HCT116 (cell line): ENCODE data around the gene PLCG2.

Experiments used
- CTCF ChIP-seq, 3 experiments: fragments of 200-600 bp in 1 of 3; sonication (generic) in 1 of 3; IDR thresholded peaks in 2 of 3; conservative IDR thresholded peaks in 1 of 3; 2 replicates each; pipeline ENCODE4 v1.5.1; 2012 to 2017; ENCODE audit warnings: low read depth in 2 of 3, low read length in 2 of 3, antibody characterized with exemption in 1 of 3, borderline replicate concordance in 1 of 3, control low read depth in 1 of 3, mild to moderate bottlenecking in 1 of 3, mixed read lengths in 1 of 3, mixed run types in 1 of 3, moderate library complexity in 1 of 3; ENCODE audit not compliant: insufficient read depth in 1 of 3
- EZH2 ChIP-seq: fragments of 200-600 bp; sonication (generic); IDR thresholded peaks from 2 replicates; pipeline ENCODE4 v1.6.1; 2017; ENCODE audit warnings: antibody characterized with exemption, mixed run types
- EZH2phosphoT487 ChIP-seq: fragments of 200-600 bp; IDR thresholded peaks from 2 replicates; pipeline ENCODE4 v1.6.1; 2018; ENCODE audit warnings: antibody characterized with exemption, borderline replicate concordance
- JUND ChIP-seq: IDR thresholded peaks from 2 replicates; pipeline ENCODE4 v1.6.1; 2012
- POLR2A ChIP-seq: IDR thresholded peaks from 2 replicates; pipeline ENCODE4 v1.7.0; 2011; ENCODE audit warnings: borderline replicate concordance; ENCODE audit not compliant: insufficient read depth, insufficient read length; ENCODE audit errors: extremely low read depth
- POLR2AphosphoS5 ChIP-seq: IDR thresholded peaks from 2 replicates; pipeline ENCODE4 v1.6.1; 2011; ENCODE audit warnings: mild to moderate bottlenecking, low read depth, low read length, moderate library complexity
- RAD21 ChIP-seq: IDR thresholded peaks from 2 replicates; pipeline ENCODE4 v1.6.1; 2012; ENCODE audit warnings: low read depth, mild to moderate bottlenecking
- REST ChIP-seq: IDR thresholded peaks from 2 replicates; pipeline ENCODE4 v1.6.1; 2012; ENCODE audit warnings: low read depth

GRCh38 chr16:81945665-81946064 lies 166.6 kb downstream of the PLCG2 start:
- TF ChIP-seq CTCF (IDR thresholded peaks at IDR 0.05 in 2 of 3, conservative IDR thresholded peaks at IDR 0.05 in 1 of 3; ENCODE audit: borderline replicate concordance in 1 of 3, insufficient read depth in 1 of 3, low read depth in 2 of 3, low read length in 2 of 3) (no peak), JUND (no peak), EZH2 (no peak), REST (no peak), POLR2AphosphoS5 (no peak), RAD21 (no peak), POLR2A (no peak), EZH2phosphoT487 (no peak)
